HG03108 (cell line): ENCODE results near the gene FANCC.
"Not testable (repeated sequence)": the region's sequence is repeated elsewhere in the genome, so short reads cannot be mapped to it uniquely, and the experiment has no call there.

Source experiments
- ATAC-seq: cut with Tn5 transposase; IDR thresholded peaks from one replicate; pipeline ENCODE4 v1.9.1; 2021; ENCODE audit warnings: moderate library complexity; ENCODE audit not compliant: unreplicated experiment

Gene FANCC

DNA sequence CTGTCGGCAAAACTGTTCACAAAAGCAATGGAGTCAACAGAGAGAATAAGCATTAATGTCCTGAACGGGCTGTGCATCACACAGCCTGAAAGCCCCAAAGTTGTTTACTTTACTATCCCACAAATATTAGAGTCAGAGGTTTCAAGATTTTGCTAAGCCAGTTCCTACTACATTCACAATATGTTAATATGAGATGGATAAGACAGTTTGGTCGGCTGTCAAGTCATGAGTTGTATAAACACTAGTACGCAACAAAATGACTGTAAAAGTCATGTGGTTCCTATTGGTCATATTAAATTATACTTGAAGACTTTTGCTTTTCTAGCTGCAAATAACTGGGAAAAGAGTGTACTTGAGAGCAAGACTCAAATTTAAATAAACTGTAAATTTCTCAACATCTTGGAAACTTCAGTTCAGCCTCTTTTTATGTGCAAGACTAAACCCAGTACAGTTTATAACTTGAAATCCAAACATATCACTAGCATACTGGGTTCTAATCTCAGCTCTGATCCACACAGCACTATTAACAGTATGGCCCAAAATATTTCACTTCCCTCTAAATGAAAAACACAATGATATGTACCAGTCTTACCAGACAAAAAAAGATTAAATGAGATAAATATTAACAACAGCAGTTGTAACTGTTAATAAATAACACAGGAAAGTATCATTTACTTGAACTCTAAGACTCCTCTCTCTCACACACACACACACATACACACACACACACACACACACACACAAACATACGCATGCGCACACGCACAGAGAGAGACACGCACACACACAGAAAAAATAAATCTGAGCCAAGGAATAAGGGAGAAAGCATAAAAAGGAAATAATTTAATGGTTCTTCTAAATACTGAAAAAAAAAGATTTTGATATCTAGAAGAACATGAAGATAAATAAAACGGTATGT is 33.1 kb downstream of the FANCC start:
- ATAC-seq: no peak

DNA sequence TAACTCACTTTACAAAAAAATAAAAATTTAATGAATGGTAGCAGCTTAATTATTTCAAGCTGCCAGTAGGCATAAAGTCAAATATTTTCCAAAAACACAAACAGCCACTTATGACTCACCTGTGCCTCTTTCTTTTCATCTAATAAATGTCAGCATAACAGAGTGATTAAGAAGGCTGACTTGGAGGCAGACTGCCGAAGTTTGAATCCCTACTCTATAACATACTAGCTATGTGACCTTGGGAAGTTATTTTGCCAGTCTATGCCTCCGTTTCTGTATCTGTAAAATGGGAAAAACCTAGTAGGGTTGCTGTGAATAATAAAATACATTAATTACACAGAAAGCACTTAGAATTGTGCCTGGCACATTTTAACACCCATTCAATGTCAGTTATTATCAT is 33.8 kb downstream of the FANCC start:
- no peak for ATAC-seq

DNA sequence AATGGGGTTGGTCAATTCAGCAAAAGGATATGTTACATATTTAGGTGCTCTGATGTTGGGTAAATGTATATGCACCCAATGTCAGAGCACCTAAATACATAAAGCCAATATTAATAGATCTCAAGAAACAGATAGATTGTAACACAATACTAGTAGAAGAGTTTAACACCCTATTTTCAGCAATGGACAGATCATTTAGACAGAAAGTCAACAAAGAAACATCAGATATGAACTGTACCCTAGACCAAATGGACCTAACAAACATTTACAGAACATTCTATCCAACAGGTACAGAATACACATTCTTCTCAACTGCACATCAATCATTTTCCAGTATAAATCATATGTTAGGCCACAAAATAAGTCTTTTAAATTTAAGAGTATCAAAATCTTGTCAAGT is 35.2 kb downstream of the FANCC start:
- no peak for ATAC-seq

DNA sequence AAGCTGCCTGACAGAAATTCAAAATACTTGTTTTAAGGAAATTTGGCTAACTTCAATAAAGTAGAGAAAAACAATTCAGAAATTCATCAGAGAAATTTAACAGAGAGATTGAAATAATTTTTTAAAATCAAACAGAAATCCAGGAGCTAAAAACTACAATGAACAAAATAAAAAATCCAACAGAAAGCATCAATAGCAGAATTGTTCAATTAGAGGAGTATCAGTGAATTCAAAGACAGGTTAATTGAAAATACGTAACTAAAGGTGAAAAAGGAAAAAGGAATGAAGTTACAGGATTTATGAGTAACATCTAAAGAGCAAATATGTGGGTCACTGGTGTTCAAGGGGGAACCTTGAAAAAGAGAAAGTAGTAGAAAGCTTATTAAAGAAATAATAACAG is 36.8 kb downstream of the FANCC start:
- ATAC-seq: no peak

DNA sequence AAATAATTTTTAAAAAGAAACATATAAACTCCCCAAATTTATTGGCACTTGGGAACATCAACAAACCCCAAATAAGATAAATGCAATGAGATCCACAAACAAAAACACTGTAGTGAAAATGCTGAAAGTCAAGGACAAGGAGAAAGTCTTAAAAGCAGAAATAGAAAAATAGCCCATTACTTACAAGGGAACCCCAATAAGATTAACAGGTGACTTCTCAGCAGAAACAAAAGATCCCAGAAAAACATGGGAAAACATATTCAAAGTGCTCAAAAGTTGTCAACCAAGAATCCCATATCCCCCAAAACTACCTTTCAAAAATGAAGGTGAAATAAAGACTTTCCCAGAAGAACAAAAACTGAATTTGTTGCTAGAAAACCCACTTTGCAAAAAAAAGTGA is 40.0 kb downstream of the FANCC start:
- no peak for ATAC-seq

DNA sequence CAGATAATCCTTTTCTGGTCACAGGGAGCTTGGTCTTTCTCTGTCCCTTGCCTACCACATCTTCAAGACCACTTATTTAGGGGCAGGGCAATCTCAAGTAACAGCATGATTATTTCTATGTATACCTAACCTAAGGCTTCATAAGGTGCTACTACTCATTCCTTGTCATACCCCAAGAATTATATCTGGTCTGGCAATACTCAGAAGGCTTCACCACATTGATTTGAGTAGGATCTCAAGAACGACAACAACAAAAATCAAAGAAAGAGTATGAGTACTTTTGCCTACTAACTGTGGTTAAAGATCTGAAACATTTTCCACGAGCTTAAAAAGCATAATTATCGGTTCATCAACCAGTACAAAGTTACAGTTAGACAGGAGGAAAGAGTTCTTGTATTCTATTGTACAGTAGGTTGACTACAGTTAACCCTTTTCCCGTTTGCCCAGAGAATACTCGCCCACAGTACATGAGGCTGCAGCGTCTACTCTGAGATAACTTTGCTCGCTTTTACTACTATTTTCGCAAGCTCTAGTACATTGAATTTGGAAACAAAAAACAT is 41.0 kb downstream of the FANCC start:
- no peak for ATAC-seq

DNA sequence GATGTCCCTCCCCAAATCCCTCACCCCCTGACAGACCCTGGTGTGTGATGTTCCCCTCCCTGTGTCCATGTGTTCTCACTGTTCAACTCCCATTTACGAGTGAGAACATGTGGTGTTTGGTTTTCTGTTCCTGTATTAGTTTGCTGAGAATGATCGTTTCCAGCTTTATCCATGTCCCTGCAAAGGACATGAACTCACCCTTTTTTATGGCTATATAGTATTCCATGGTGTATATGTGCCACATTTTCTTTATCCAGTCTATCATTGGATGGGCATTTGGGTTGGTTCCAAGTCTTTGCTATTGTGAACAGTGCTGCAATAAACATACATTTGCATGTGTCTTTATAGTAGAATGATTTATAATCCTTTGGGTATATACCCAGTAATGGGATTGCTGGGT is 43.3 kb downstream of the FANCC start:
- ATAC-seq: not testable (repeated sequence)

DNA sequence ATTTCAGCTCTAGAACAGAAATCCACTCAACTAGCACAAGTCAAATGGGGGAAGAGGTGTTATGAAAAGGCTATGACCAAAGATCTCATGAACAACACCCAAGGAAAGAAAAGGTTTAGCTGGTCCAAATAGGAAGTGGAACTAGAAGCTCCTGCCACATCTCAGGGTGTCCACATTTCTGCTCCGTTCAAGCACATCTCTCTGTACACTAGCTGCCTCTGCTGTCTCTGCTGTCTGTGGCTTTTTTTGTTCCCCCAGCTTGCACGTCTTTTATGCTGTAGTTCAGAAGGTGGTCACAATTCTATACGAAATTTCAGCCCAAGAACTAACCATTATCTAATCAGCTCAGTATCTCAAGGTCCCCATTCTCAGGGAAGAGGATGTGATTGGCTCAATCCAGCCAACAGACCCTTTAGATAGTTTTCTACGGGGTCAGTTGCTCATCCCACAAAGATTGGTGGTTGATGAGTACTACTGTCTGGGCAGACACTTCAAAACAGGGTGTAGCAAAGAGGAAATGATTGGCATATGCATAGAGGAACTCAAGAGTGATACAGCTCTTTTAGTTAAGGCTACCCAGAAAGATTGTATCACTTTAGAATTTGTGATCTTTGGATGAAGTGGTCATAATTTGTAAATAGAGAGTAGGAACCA is 44.0 kb downstream of the FANCC start:
- no peak for ATAC-seq

DNA sequence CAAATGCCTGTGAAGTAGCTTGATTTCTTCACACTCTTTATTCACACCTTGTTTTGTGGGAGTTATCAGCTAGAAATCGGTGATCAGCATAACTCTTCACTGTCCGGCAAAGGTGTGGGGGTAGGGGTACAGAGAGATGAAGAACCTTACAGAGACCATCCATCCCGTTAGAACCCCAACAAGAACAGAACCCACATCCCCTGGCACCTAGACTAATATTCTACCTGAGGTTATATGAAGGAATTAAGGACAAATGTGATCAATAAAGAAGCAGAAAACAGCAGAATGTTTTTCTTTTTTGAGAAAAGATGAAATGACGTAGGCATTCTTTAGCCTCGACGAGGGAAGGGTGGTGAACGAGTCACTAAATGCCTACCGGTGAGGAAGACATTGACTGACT is 44.7 kb downstream of the FANCC start:
- ATAC-seq: no peak

DNA sequence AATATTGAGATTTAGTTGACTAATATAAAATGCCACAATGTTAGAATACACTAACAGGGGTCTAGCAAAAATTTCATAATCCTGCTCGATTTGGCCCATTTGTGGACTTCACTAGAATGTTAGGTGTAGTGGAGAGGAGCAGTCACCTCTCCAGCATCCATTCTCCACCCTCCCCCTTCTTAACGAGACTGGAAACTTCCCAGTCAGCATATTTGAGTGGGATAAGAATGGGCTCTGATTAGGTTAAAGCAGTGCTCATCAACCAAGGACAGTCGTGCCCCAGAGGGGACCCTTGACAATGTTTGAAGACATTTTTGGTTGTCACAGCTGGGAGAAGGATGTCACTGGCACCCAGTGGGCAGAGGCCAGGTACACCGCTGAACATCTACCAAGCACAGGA is 46.7 kb downstream of the FANCC start:
- no peak for ATAC-seq

DNA sequence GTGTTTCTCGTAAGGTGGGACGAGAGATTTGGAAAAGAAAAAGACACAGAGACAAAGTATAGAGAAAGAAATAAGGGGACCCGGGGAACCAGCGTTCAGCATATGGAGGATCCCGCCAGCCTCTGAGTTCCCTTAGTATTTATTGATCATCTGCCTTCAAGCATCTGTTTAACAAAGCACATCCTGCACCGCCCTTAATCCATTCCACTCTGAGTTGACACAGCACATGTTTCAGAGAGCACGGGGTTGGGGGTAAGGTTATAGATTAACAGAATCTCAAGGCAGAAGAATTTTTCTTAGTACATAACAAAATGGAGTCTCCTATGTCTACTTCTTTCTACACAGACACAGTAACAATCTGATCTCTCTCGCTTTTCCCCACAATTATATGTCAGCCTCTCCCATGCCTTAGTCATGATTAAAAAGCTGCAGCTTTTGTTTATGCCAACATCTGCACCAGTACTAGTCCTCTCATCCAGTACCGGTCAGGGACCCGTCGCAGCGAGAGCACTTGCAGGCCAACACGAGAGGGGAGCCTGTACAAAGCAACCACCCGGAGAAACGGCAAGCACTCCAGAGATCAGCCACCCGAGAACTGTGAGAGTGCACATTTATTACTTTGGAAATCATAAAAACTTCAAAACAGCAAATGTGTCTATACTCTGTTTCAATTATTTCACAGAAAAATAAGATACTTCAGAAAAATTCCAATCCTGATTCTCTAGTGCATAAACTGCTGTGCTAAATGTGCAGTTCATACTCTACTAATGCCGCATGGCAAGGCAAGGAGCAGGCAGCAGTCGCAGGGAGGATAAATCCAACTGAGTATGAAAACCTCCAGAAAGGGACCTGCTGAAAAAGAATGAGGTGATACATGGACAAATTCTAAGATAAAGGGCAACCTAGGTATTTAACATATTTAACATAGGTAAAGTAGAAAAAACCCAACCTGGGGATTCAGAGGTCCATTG is 47.4 kb downstream of the FANCC start:
- not testable (repeated sequence) for ATAC-seq

DNA sequence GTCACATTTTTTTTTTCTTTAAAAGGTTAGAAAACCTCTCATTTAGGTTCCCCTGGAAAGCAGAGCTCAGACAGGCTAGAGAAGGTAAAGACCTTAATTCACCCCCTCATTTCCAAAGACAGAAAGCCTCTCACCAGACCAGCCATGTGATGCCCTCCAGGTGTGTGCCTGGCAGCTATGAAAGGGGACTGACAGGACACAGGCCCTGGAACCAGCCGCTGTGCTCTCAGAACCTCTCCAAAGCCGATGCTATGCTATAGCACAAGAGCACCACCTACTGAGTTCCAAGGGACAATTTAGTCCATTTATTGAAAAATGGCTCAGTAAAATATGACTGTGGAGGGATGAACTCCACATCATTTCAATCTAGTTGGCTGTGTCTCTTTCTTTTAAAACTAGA is 48.8 kb downstream of the FANCC start:
- no peak for ATAC-seq

DNA sequence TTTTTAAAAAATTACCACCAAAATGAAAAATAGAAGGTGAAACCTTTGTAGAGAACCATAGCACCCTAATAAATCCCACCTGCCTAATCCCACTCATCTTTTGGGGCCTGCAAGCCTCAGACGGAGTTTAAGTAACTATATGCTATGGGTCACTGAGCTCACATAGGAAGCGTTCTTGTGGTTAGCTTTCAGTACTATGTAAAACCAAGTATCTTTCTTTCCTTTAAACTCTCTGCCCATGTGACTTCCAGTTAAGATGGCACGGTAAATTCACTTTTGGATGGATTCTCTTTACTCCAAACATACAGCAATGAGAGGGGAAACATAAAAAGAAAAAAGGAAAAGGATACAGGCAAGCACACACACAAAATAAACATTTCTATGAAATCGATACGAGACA is 50.9 kb downstream of the FANCC start:
- peak; percentile 63 for ATAC-seq

DNA sequence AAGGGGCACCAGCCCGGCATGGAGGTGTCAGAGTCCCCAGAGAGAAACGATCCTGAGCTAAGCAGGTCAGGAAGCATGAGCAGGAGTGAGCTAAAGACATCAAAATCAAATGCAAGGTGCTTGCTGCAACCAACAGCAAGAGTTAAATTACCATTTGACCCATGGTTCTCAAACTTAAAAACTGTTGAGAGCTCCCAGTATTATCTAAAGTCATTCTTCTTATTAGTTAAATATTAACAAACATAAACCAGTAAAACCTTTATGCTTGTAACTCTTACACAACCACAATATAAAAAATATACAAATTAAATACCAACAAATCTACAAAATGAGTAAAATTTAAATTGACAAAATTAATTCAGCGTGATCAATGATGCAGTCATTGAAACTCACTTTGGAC is 51.5 kb downstream of the FANCC start:
- no peak for ATAC-seq

DNA sequence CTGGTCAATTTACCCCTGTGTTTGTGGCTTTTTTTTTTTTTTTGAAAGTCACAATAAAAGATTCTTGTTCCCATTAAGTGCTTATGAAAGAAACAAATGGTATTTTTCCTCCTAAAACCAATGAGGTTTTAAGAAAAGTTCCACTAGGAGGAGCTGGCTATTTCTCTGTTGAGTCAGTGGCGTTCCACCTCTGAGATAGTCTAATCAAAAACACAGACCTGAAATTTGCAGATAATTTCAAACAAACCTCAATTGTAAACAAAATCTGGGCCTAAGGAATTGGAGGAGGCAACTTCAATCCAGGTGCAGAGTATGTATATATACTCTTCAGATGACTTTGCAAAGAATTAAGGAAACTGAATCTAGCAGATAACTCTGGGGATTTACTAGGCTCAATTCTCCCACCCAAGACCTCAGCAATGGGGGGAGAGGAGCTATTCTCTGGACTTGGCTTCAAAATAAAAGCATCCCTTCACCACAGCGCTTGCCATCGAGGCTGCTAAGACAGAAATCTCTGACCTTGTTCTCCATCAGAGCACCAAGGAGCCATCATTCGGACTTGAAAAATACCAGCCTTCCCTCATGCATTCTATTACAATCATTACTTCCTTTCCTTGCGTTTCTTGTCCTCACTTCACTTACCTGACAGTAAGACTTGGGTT is 52.4 kb downstream of the FANCC start:
- no peak for ATAC-seq

DNA sequence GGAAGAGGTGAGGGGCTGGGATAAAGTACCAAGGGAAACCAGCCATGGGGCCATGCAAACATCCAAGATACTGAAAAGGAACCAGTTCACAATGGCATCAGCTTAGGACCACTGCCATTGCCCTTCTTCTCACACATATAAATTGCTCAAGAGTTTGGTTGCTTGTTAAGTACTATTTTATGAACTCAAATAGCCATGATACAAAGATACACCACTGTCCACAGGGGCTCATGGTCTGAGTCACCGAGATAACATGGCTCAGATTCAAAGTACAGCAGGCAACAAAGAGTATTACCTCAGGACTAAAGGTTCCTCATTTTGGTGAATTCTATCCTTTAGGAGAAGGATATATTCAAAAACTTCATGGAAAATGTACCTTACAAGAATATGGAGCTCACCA is 55.6 kb downstream of the FANCC start:
- no peak for ATAC-seq

DNA sequence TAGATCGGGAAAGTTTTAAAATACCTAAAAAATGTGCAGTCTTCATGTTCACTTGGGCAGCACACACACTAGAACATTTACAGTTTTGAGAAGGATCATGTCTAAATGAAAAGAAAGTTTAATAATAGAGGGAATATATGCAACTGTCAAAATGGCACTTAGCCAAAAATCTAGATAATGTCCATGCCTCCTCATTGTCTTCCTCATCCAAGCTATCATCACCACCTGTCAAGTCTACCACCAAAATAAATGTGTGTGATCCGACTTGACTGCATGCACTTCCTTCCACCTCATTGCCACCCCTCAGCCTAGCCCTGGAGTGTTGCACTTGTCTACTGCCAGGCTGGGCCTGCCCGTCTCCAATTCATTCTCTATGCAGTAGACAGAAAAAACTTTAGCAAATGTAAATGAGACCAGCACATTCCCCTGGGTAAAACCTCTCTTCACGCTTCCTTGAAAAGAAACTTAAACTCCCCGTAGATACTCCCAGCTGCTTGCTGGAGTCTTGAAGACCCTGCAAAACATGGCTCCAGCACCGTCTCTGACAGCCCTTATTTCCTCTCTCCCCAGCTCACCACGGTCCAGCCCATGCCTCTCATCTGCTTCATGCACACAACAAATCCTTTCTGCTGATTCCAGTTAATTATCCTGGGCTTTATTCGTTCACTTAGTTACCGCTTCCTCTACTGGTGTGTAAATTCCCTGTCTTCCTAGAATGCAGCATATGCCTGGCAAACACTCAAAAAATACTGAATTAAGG is 66.9 kb downstream of the FANCC start:
- no peak for ATAC-seq

DNA sequence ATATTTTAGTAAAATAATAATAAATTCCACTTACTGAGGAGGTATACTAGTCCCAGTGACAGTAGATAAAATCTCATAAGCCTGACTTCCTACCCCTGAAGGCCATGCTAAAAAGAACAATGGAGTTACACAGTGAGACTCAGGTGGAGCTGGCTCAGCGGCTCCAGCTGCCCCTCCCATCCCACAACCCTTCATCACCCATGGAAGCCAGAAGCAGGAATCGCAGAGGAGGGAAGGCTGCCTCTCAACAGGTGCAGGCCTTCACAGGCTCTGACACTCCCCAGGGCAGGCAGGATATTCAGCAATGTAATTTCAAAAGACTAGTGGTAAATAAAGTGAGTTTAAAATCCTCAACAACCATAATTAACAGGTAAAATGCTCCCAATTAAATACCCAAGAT is 67.5 kb downstream of the FANCC start:
- no peak for ATAC-seq

DNA sequence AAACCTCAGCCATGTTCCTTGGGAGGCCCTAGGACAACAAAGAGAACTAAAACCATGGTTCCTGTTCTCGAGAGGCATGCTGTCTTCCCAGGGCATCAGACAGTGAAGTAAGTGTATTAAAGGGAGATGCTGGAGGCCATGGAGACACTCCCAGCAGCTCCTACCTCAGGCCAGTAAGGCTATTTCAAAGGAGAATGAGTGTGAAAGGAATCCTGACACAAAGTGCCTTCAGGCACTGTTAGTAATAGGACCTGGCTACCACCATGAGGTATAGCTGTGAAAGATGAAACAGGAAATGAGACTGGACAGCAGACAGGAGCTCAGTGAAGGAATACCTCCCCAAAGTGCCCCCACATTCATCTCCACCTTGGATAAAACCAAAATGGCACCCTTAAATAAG is 71.0 kb downstream of the FANCC start:
- ATAC-seq: no peak

DNA sequence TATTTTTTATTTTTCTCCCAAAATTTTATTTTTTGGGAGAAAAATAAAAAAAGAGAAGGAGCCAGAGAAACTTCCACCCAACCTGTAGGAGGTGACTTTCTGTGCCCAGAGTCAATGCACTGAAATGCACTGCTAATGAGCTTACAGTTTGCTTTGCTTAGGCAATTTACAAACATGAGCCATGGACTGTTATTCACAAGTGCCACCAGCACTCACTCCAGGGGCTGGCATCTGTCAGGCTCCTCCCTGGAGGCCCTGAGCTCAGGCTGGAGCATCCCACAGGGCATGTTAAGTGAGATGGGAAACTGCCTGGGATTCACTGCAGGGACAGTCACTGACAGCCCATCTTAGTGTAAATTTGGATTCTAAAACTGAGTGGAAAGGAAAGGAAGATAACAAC is 74.9 kb downstream of the FANCC start:
- ATAC-seq: no peak
